Measurements from ENCODE around the gene CST5. TPM values are rescaled to one million over a fixed set of nuclear protein-coding genes. Genes with fewer than 3 reads are reported as not detected.

CST5 gene
- total and polyA plus RNA-seq, 10 of the 15 experiments (the other 5 are each of a cell fraction or from before 2014, with no cell fraction given): not detected

DNA sequence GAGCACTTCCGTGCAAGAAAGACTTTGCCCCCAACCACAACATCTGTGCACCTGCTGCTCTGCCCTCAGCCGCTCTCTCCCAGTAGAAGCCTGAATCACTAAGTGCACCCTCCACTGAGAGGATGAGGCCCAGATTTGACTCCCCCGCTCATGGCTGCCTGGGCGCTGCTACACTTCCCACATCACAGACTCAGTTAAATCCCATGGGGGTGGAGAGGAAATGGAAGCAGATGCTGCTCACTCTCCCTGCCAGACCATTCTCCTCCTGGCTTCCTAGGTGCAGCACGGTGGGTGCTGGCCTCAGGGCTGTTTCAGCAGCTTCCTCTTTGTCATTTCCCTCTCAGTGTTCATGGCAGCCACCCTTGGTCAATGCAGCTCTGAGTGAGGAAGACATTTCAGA lies 4.8 kb downstream of the CST5 start:
- H3K27me3 ChIP-seq (replicated peaks in 1 of 2; ENCODE audit: control insufficient read depth in 2 of 2, insufficient read depth in 2 of 2, low read length in 1 of 2): peaks cover 2 to 3% of the 10 kb centered on the region in 2 experiments; a peak in 3 of 4 replicates
- in situ Hi-C loops (cut with MboI) (no loop called here), intact Hi-C loops (cut with micrococcal nuclease; ENCODE audit: unreplicated experiment) (no loop called here)
- no peak for FAIRE-seq
- ChIA-PET POLR2A (no interaction called here), SMC1A (ENCODE audit: uncharacterized antibody, unreplicated experiment) (no interaction called here), RAD21 (ENCODE audit: unreplicated experiment) (no interaction called here), CTCF (no interaction called here)
- no peak for DNase-seq (ENCODE audit: low read depth, low spot score)
- 2% methylated on average over 5 of the region's 5 CpGs for WGBS (ENCODE audit: insufficient coverage, insufficient replicate concordance, low lambda C conversion rate, missing lambda C conversion rate)
- no peak overlapping the region for H3K4me3 ChIP-seq
- TF ChIP-seq, protein P1, sequence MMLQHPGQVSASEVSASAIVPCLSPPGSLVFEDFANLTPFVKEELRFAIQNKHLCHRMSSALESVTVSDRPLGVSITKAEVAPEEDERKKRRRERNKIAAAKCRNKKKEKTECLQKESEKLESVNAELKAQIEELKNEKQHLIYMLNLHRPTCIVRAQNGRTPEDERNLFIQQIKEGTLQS (IDR thresholded peaks at IDR 0.05; ENCODE audit: borderline replicate concordance, extremely low read depth, low read depth, low read length): no peak
- TF ChIP-seq CBX3 (IDR thresholded peaks at IDR 0.05; ENCODE audit: borderline replicate concordance, low read depth) (no peak), TCF3 (IDR thresholded peaks at IDR 0.05; ENCODE audit: borderline replicate concordance, insufficient read depth, low read depth, low read length) (no peak), ASH2L (IDR thresholded peaks at IDR 0.05; ENCODE audit: borderline replicate concordance, low read depth) (no peak)
- TF ChIP-seq, protein P2, sequence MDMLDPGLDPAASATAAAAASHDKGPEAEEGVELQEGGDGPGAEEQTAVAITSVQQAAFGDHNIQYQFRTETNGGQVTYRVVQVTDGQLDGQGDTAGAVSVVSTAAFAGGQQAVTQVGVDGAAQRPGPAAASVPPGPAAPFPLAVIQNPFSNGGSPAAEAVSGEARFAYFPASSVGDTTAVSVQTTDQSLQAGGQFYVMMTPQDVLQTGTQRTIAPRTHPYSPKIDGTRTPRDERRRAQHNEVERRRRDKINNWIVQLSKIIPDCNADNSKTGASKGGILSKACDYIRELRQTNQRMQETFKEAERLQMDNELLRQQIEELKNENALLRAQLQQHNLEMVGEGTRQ (IDR thresholded peaks at IDR 0.05; ENCODE audit: borderline replicate concordance, low read depth, low read length): no peak
- H4K20me1 ChIP-seq (ENCODE audit: control insufficient read depth, insufficient read depth): no peaks in the 10 kb centered on the region
- no peak overlapping the region for H2AFZ ChIP-seq (ENCODE audit: control insufficient read depth, low read depth, low read length)
- H3K9ac ChIP-seq (ENCODE audit: control insufficient read depth, insufficient read depth, low read length): no peak overlapping the region
- H3K36me3 ChIP-seq (ENCODE audit: control insufficient read depth in 2 of 2, insufficient read depth in 2 of 2, low read length in 1 of 2): no peaks in the 10 kb centered on the region
- H3K9me3 ChIP-seq (replicated peaks; ENCODE audit: control insufficient read depth, insufficient read depth, low read length): no peaks in the 10 kb centered on the region
- no peak overlapping the region for H3K4me2 ChIP-seq (ENCODE audit: control insufficient read depth, insufficient read depth)
- H3K79me2 ChIP-seq (ENCODE audit: control insufficient read depth, insufficient read depth, low read length): no peaks in the 10 kb centered on the region
- H3K4me1 ChIP-seq (ENCODE audit: control insufficient read depth, insufficient read depth, low read length): no peaks in the 10 kb centered on the region
- BruUV-seq (replicated peaks): no TSS peak
- ATAC-seq: no peak; the same call in 1 of the 3 replicates
- H3K27ac ChIP-seq (ENCODE audit: control insufficient read depth, insufficient read depth): no peak overlapping the region

DNA sequence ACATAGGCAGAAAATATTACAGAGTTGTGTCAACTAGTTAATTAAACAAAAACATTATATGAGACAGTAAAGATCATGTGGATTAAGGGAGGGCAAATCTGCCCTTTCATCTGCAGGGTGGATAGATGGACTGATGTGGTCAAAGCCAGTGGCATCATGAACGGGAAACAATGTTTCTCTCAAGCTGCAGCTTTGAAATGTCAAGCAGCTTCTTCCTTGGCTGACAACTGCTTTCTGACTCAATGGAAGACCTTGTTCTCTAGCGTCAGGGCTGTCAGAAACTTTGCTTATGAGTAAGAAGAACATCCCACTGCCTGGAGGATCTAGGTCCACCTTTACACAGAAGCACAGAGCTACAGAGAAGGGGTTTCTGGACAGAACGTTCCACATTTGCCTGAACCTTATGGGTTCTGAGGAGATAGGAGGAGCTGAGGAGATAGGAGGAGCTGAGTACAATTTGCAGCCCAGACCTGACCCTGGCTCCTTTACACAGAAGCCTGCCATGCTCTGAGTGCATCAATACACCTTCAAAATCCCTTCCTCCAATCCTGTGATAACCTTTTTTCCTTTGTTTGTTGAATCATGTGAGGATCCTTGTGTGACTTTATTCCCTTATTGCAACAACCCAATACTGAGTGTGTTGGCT lies 6.1 kb downstream of the CST5 start:
- ChIA-PET CTCF (no interaction called here), SMC1A (ENCODE audit: uncharacterized antibody, unreplicated experiment) (no interaction called here), RAD21 (ENCODE audit: unreplicated experiment) (no interaction called here), POLR2A (no interaction called here)
- BruUV-seq (replicated peaks): no TSS peak
- Histone ChIP-seq H3K9me3 (replicated peaks; ENCODE audit: control insufficient read depth, insufficient read depth, low read length) (no peaks in the 10 kb centered on the region), H4K20me1 (ENCODE audit: control insufficient read depth, insufficient read depth) (no peaks in the 10 kb centered on the region), H3K4me3 (no peak overlapping the region), H3K4me1 (ENCODE audit: control insufficient read depth, insufficient read depth, low read length) (no peaks in the 10 kb centered on the region), H2AFZ (ENCODE audit: control insufficient read depth, low read depth, low read length) (no peak overlapping the region), H3K9ac (ENCODE audit: control insufficient read depth, insufficient read depth, low read length) (no peak overlapping the region), H3K27me3 (replicated peaks in 1 of 2; ENCODE audit: control insufficient read depth in 2 of 2, insufficient read depth in 2 of 2, low read length in 1 of 2) (peaks cover under 1 to 3% of the 10 kb centered on the region in 2 experiments; a peak in 3 of 4 replicates), H3K79me2 (ENCODE audit: control insufficient read depth, insufficient read depth, low read length) (no peaks in the 10 kb centered on the region), H3K27ac (ENCODE audit: control insufficient read depth, insufficient read depth) (no peak overlapping the region), H3K36me3 (ENCODE audit: control insufficient read depth in 2 of 2, insufficient read depth in 2 of 2, low read length in 1 of 2) (no peaks in the 10 kb centered on the region), H3K4me2 (ENCODE audit: control insufficient read depth, insufficient read depth) (no peak overlapping the region)
- no peak for FAIRE-seq
- intact Hi-C loops (cut with micrococcal nuclease; ENCODE audit: unreplicated experiment): no loop called here
- in situ Hi-C loops (cut with MboI): no loop called here
- no peak for DNase-seq (ENCODE audit: low read depth, low spot score)
- WGBS (ENCODE audit: insufficient coverage, insufficient replicate concordance, low lambda C conversion rate, missing lambda C conversion rate): 0% methylated on average over 3 of the region's 3 CpGs
- no peak for ATAC-seq
- no peak for TF ChIP-seq NFYA (IDR thresholded peaks at IDR 0.05; ENCODE audit: borderline replicate concordance, low read depth, low read length)
- no peak for TF ChIP-seq ATF7 (IDR thresholded peaks at IDR 0.05; ENCODE audit: low read depth)
- TF ChIP-seq, protein P3, sequence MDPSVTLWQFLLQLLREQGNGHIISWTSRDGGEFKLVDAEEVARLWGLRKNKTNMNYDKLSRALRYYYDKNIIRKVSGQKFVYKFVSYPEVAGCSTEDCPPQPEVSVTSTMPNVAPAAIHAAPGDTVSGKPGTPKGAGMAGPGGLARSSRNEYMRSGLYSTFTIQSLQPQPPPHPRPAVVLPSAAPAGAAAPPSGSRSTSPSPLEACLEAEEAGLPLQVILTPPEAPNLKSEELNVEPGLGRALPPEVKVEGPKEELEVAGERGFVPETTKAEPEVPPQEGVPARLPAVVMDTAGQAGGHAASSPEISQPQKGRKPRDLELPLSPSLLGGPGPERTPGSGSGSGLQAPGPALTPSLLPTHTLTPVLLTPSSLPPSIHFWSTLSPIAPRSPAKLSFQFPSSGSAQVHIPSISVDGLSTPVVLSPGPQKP (IDR thresholded peaks at IDR 0.05; ENCODE audit: low read depth, low read length): no peak
- no peak for TF ChIP-seq POLR2AphosphoS5 (IDR thresholded peaks at IDR 0.05; ENCODE audit: low read length)
- TF ChIP-seq SMARCA5 (IDR thresholded peaks at IDR 0.05): no peak
- TF ChIP-seq, protein P4, sequence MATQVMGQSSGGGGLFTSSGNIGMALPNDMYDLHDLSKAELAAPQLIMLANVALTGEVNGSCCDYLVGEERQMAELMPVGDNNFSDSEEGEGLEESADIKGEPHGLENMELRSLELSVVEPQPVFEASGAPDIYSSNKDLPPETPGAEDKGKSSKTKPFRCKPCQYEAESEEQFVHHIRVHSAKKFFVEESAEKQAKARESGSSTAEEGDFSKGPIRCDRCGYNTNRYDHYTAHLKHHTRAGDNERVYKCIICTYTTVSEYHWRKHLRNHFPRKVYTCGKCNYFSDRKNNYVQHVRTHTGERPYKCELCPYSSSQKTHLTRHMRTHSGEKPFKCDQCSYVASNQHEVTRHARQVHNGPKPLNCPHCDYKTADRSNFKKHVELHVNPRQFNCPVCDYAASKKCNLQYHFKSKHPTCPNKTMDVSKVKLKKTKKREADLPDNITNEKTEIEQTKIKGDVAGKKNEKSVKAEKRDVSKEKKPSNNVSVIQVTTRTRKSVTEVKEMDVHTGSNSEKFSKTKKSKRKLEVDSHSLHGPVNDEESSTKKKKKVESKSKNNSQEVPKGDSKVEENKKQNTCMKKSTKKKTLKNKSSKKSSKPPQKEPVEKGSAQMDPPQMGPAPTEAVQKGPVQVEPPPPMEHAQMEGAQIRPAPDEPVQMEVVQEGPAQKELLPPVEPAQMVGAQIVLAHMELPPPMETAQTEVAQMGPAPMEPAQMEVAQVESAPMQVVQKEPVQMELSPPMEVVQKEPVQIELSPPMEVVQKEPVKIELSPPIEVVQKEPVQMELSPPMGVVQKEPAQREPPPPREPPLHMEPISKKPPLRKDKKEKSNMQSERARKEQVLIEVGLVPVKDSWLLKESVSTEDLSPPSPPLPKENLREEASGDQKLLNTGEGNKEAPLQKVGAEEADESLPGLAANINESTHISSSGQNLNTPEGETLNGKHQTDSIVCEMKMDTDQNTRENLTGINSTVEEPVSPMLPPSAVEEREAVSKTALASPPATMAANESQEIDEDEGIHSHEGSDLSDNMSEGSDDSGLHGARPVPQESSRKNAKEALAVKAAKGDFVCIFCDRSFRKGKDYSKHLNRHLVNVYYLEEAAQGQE (IDR thresholded peaks at IDR 0.05; ENCODE audit: low read depth, low read length): no peak
